ENCODE results near the gene PLCH1.

PLCH1 gene

GRCh38 chr3:155502630-155503029 lies 242.2 kb downstream of the PLCH1 start:
- no peak for TF ChIP-seq CTCF (IDR thresholded peaks at IDR 0.05)

GRCh38 chr3:155500194-155500818 lies 244.6 kb downstream of the PLCH1 start:
- no peak for TF ChIP-seq CTCF (IDR thresholded peaks at IDR 0.05)

GRCh38 chr3:155497930-155498647 lies 246.8 kb downstream of the PLCH1 start:
- TF ChIP-seq CTCF (IDR thresholded peaks at IDR 0.05), result no peak

- TF ChIP-seq CTCF (IDR thresholded peaks at IDR 0.05), result no peak
These were observed 248.7 kb downstream of the PLCH1 start for GRCh38 chr3:155496206-155496605.

GRCh38 chr3:155495387-155495786 lies 249.5 kb downstream of the PLCH1 start:
- TF ChIP-seq CTCF (IDR thresholded peaks at IDR 0.05), result no peak

GRCh38 chr3:155494332-155494731 lies 250.5 kb downstream of the PLCH1 start:
- no peak for TF ChIP-seq CTCF (IDR thresholded peaks at IDR 0.05)

- no peak for TF ChIP-seq CTCF (IDR thresholded peaks at IDR 0.05)
These were observed 252.0 kb downstream of the PLCH1 start for GRCh38 chr3:155492841-155493240.

Data from LNCAP (cell line).